Esophagus squamous epithelium (tissue), 5 donors: ENCODE measurements around the gene B3GAT1. TPM values are rescaled to one million over a fixed set of nuclear protein-coding genes. Genes with fewer than 3 reads are reported as not detected.

ENCODE experiments used
- DNase-seq: peaks from one replicate; lab custom pipeline; 2025; lab: John Stamatoyannopoulos, UW
- H3K27ac ChIP-seq, 4 donors: fragments of 200-600 bp; sonication (generic); one replicate each; pipeline ENCODE4 v1.5.1; 2016 to 2019; ENCODE audit warnings: mild to moderate bottlenecking in 1 of 4
- H3K27me3 ChIP-seq, 4 donors: fragments of 200-600 bp; sonication (generic); 1 replicate in 3 of 4; 2 replicates in 1 of 4; pipeline versions ENCODE4 v1.5.1 to v1.6.0; 2017 to 2021; ENCODE audit warnings: antibody characterized with exemption in 1 of 4
- H3K36me3 ChIP-seq, 3 donors: fragments of 200-600 bp; sonication (generic); one replicate each; pipeline ENCODE4 v1.5.1; 2016 to 2019
- H3K4me1 ChIP-seq, 3 donors: fragments of 200-600 bp; sonication (generic); one replicate each; pipeline ENCODE4 v1.5.1; 2017 to 2019
- H3K4me3 ChIP-seq, 4 donors: fragments of 200-600 bp; sonication (generic); 1 replicate in 3 of 4; 2 replicates in 1 of 4; pipeline ENCODE4 v1.5.1; 2016 to 2019; ENCODE audit warnings: mild to moderate bottlenecking in 2 of 4, moderate library complexity in 1 of 4
- H3K9me3 ChIP-seq, 3 donors: fragments of 200-600 bp; sonication (generic); one replicate each; pipeline ENCODE4 v1.5.1; 2016 to 2019
- CTCF ChIP-seq, 6 experiments: fragments of 450-650 bp in 4 of 6; fragments of 200-600 bp in 2 of 6; sonication (generic) in 2 of 6; IDR thresholded peaks; one replicate each; pipeline ENCODE4 v1.5.1; 2016 to 2019; ENCODE audit warnings: antibody characterized with exemption in 6 of 6, mild to moderate bottlenecking in 4 of 6, moderate library complexity in 4 of 6
- POLR2A ChIP-seq, 4 donors: fragments of 450-650 bp; IDR thresholded peaks; one replicate each; pipeline ENCODE4 v1.6.1; 2017; ENCODE audit warnings: antibody characterized with exemption in 4 of 4, mild to moderate bottlenecking in 4 of 4, moderate library complexity in 3 of 4
- WGBS, 2 donors: methylation state at CpG; one replicate each; pipeline ENCODE4 v1.1.5; 2018; 5-methylcytosine and 5-hydroxymethylcytosine counted together
- intact Hi-C: fragments of 100-400 bp; cut with DNase I; formaldehyde crosslinking; loops from one replicate; pipeline ENCODE4 v1.15.0; 2022
- total RNA-seq, 4 donors: library from RNA; depleted of rRNA; stranded (reverse); fragments of >200 nt; gene quantifications; one replicate each; pipeline ENCODE4 v1.1.0, GENCODE V29; 2016
- donor health status: DM: yes; HTN: yes; CAD: no.

The B3GAT1 gene
- total RNA-seq, 4 donors from 2014 or later, result 0.09 to 0.94 (median 0.38) TPM; not detected in 1

GRCh38 chr11:134442246-134442645, 30.2 kb upstream of the B3GAT1 start:
- TF ChIP-seq POLR2A (IDR thresholded peaks at IDR 0.05) (no peak), CTCF (IDR thresholded peaks at IDR 0.05) (no peak)
- WGBS, 2 donors, result 70 to 89% methylated on average over 3 to 10 of the region's 10 CpGs
- Histone ChIP-seq H3K27ac (no peak overlapping the region), H3K36me3 (no peaks in the 10 kb centered on the region), H3K4me1 (no peaks in the 10 kb centered on the region), H3K9me3 (no peaks in the 10 kb centered on the region), H3K4me3 (no peak overlapping the region), H3K27me3 (peaks cover 0 to 23% (median 0%) of the 10 kb centered on the region in 4 donors)
- intact Hi-C loops, result no loop called here
- no peak for DNase-seq

- Histone ChIP-seq H3K27me3 (peaks cover 0 to 23% (median 0%) of the 10 kb centered on the region in 4 donors), H3K4me3 (no peak overlapping the region), H3K36me3 (no peaks in the 10 kb centered on the region), H3K9me3 (no peaks in the 10 kb centered on the region), H3K27ac (no peak overlapping the region), H3K4me1 (no peaks in the 10 kb centered on the region)
- TF ChIP-seq CTCF (IDR thresholded peaks at IDR 0.05), result no peak
- TF ChIP-seq POLR2A (IDR thresholded peaks at IDR 0.05), result no peak
- intact Hi-C loops, result no loop called here
- WGBS, 2 donors, result 36 to 53% methylated on average over 4 of the region's 4 CpGs
- no peak for DNase-seq
These were observed 29.7 kb upstream of the B3GAT1 start for GRCh38 chr11:134441706-134442105.

- H3K9me3 ChIP-seq, result no peaks in the 10 kb centered on the region
- no peaks in the 10 kb centered on the region for H3K36me3 ChIP-seq
- TF ChIP-seq POLR2A (IDR thresholded peaks at IDR 0.05), result no peak
- no peak for TF ChIP-seq CTCF (IDR thresholded peaks at IDR 0.05)
- no peaks in the 10 kb centered on the region for H3K4me1 ChIP-seq
- H3K4me3 ChIP-seq, result no peak overlapping the region
- peaks cover 0 to 23% (median 0%) of the 10 kb centered on the region in 4 donors for H3K27me3 ChIP-seq
- no peak overlapping the region for H3K27ac ChIP-seq
- 23 to 31% methylated on average over 9 of the region's 9 CpGs for WGBS, 2 donors
- DNase-seq, result no peak
- intact Hi-C loops, result no loop called here
These were observed 29.2 kb upstream of the B3GAT1 start for GRCh38 chr11:134441281-134441680.

- DNase-seq, result no peak
- WGBS, 2 donors, result 50 to 62% methylated on average over 4 of the region's 4 CpGs
- Histone ChIP-seq H3K4me1 (no peaks in the 10 kb centered on the region), H3K4me3 (no peak overlapping the region), H3K9me3 (no peaks in the 10 kb centered on the region), H3K36me3 (no peaks in the 10 kb centered on the region), H3K27ac (no peak overlapping the region), H3K27me3 (peaks cover 0 to 23% (median 0%) of the 10 kb centered on the region in 4 donors)
- intact Hi-C loops, result no loop called here
- no peak for TF ChIP-seq POLR2A (IDR thresholded peaks at IDR 0.05)
- TF ChIP-seq CTCF (IDR thresholded peaks at IDR 0.05), result no peak
These were observed 28.8 kb upstream of the B3GAT1 start for GRCh38 chr11:134440851-134441250.

GRCh38 chr11:134438542-134439537, 26.8 kb upstream of the B3GAT1 start:
- peaks cover 0 to 23% (median 0%) of the 10 kb centered on the region in 4 donors for H3K27me3 ChIP-seq

More at GRCh38 chr11:134438542-134439537, 26.8 kb upstream of the B3GAT1 start:
- 48 to 70% methylated on average over 8 of the region's 21 CpGs for WGBS, 2 donors
- no peaks in the 10 kb centered on the region for H3K9me3 ChIP-seq
- no peaks in the 10 kb centered on the region for H3K36me3 ChIP-seq
- no peaks in the 10 kb centered on the region for H3K4me1 ChIP-seq
- intact Hi-C loops, result no loop called here
- DNase-seq, result no peak
- no peak overlapping the region for H3K27ac ChIP-seq
- no peak overlapping the region for H3K4me3 ChIP-seq
- no peak for TF ChIP-seq POLR2A (IDR thresholded peaks at IDR 0.05)
- TF ChIP-seq CTCF (IDR thresholded peaks at IDR 0.05), result no peak
